ENCODE measurements around the gene ARMC9. TPM values are rescaled to one million over a fixed set of nuclear protein-coding genes. Genes with fewer than 3 reads are reported as not detected.

The ARMC9 gene
- total and polyA plus RNA-seq, 9 donors: 16.7 to 33.5 (median 29.3) TPM

DNA sequence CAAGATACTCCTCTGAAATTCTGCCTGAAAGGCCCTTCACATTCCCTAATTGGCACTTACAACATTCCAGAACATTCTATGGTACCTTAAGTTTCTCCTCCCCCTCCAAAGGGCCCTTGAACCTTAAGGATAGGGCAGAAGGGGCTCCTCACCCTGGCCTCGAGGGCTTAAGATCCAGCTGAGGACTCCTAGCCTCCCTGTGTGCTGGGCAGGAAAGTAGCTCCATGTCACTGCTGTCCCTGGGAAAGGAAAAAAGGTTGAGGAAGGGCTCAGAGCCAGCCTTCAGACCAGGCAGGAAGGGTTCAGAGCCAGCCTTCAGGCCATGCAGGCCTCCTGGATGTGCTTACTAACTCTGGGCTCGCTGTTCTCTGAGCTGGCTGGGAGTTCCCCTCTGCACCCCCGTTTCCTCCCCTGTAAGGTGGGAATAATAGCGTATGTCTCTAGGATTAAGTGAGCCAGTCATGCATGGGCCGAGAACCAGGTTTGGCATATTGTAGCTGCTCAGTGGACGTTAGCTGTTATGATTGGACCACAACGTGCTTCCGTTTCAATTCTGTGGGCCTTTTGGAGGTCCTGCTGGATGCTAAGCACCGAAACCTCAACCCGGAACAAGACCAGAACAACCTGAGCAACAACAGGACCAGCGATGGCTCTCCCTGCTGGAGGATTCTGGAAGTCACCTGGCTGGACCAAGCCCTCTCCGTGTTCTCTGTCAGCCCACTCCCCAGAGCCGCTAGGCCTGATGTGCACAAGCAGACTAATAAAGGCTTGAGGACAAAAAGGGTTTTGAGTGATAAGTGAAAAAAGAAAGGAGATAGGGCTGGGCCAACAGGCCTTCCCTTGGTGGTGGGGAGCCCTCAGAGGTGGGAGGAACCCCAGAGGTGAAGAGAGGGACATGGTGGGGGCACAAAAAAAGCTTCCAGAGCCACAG lies 196.0 kb downstream of the ARMC9 start:
- Histone ChIP-seq H3K9me3 (no peaks in the 10 kb centered on the region), H3K4me1 (ENCODE audit: insufficient read depth) (peaks cover 6% of the 10 kb centered on the region), H3K27ac (no peak overlapping the region), H3K4me3 (no peak overlapping the region), H3K36me3 (no peaks in the 10 kb centered on the region), H3K27me3 (no peaks in the 10 kb centered on the region)
- intact Hi-C loops (cut with DNase I): loop anchor here in 1 of 4 donors (10.0 kb wide), 1 partner anchor 90 kb away; no protein-coding TSS in a partner anchor
- 83 to 87% (median 85%) methylated on average over 13 of the region's 13 CpGs for WGBS, 3 donors
- TF ChIP-seq POLR2A (IDR thresholded peaks at IDR 0.05): no peak
- TF ChIP-seq EP300 (IDR thresholded peaks at IDR 0.05): no peak
- TF ChIP-seq, protein P1, sequence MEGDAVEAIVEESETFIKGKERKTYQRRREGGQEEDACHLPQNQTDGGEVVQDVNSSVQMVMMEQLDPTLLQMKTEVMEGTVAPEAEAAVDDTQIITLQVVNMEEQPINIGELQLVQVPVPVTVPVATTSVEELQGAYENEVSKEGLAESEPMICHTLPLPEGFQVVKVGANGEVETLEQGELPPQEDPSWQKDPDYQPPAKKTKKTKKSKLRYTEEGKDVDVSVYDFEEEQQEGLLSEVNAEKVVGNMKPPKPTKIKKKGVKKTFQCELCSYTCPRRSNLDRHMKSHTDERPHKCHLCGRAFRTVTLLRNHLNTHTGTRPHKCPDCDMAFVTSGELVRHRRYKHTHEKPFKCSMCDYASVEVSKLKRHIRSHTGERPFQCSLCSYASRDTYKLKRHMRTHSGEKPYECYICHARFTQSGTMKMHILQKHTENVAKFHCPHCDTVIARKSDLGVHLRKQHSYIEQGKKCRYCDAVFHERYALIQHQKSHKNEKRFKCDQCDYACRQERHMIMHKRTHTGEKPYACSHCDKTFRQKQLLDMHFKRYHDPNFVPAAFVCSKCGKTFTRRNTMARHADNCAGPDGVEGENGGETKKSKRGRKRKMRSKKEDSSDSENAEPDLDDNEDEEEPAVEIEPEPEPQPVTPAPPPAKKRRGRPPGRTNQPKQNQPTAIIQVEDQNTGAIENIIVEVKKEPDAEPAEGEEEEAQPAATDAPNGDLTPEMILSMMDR (IDR thresholded peaks at IDR 0.05): no peak
- DNase-seq: peak in 1 of 5 donors; percentile 47

DNA sequence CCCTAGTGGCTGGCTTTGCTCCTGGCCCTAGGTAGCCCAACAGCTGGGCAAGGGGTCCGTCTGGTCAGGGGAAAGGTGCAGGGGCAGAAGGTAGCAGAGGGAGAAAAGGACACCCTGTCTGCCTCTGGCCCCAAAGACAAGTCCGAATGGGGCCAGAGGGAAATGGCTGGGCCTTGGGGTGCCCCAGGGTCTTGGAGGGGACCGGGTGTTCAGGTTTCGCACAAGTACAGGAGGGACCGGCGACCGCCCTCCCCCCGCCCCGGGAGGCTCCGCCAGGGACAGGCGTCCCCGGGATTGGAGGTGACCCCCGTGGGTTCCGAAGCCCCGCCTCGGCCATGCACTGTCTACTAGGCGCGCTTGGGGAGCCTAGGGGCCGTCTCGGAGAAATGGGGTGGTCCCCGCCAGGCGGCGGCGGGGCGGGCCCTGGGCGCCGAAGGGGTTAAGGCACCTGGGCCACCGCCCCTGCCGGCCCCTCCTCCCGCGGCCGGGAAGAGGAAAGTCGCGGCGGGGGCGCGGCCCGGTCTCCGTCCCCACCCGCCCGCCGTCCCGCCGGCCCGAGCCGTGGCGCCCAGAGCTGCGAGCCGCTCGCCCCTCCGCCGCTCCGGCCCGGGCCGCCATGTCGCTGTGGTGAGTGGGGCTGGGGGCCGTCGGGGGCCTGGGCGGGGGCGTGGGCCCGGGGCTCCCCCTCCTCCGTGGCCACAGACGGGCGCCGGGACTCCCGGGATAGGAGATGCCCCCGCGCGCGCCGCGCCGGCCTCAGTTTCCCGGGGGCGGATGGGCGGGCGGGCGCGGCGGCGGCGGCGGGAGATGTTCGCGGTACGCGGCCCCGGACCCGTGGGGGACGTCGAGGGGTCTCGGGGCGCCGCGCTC lies 197.0 kb downstream of the ARMC9 start, which contains the start of gene B3GNT7:
Gene B3GNT7 (plus strand): TSS at position 523 of the 870 bp plus-strand sequence. CDS start 94 bp downstream, at position 617.
- Histone ChIP-seq H3K9me3 (no peaks in the 10 kb centered on the region), H3K4me1 (ENCODE audit: insufficient read depth) (peaks cover 13% of the 10 kb centered on the region), H3K27ac (peak within 1 kb of the TSS; percentile 50 to 55), H3K4me3 (peak within 1 kb of the TSS; percentile 40), H3K27me3 (no peaks in the 10 kb centered on the region), H3K36me3 (no peaks in the 10 kb centered on the region)
- WGBS, 3 donors: 3 to 6% (median 4%) methylated on average over 46 to 95 of the region's 95 CpGs
- DNase-seq: peak in 4 of 5 donors; percentile 33 to 68 (median 56)
- TF ChIP-seq EP300 (IDR thresholded peaks at IDR 0.05) (no peak), POLR2A (IDR thresholded peaks at IDR 0.05) (no peak)
- TF ChIP-seq, protein P1 (IDR thresholded peaks at IDR 0.05): no peak
- intact Hi-C loops (cut with DNase I): loop anchor here in 1 of 4 donors (10.0 kb wide), 1 partner anchor 91 kb away; no protein-coding TSS in a partner anchor

DNA sequence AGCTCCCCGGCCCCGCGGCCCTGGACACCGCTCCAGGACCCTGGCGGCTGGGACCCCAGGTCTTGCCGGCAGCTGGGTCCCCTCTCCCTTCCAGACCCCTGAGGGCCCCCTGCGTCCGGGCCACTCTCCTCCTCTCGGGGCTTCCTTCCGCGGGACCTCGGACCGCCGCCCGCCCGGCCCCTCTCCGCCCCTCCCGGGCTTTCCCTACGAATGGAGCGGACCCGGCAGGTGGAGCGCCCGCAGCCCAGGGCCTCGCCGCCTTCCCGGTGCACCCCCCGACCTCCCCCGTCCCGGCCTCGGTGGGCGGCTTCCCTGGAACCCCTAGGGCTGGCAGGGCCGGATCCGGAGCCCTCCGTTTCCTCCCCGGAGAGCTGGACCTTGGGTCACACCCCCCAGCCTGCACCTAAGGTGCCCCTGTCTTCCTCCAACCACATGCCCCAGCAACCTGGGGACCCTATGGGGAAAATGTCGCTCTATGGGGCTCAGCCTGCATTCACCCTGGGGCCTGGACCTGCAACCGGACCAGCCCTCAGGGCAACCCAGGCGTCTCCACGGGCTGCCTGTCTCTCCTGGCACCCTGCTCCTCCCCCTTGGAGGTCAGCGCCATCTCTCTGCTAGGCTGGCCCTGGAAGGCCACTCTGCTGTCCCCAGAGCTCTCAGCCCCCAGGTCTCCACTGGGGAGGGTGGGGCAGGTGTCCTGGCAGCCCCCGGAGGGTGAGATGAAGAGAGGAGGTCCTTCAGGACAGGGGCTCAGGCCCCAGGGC lies 197.8 kb downstream of the ARMC9 start:
- Histone ChIP-seq H3K27ac (peak overlapping the region; percentile 50 to 55), H3K4me3 (peak overlapping the region; percentile 40), H3K36me3 (no peaks in the 10 kb centered on the region), H3K27me3 (no peaks in the 10 kb centered on the region), H3K9me3 (no peaks in the 10 kb centered on the region), H3K4me1 (ENCODE audit: insufficient read depth) (peaks cover 13% of the 10 kb centered on the region)
- TF ChIP-seq, protein P1 (IDR thresholded peaks at IDR 0.05): no peak
- TF ChIP-seq POLR2A (IDR thresholded peaks at IDR 0.05): no peak
- TF ChIP-seq EP300 (IDR thresholded peaks at IDR 0.05): no peak
- DNase-seq: peak in 3 of 5 donors; percentile 37 to 57 (median 56)
- WGBS, 3 donors: 9 to 11% (median 11%) methylated on average over 20 to 41 of the region's 41 CpGs
- intact Hi-C loops (cut with DNase I): loop anchor here in 1 of 4 donors (10.0 kb wide), 1 partner anchor 91 kb away; no protein-coding TSS in a partner anchor

Data from ovary (tissue), 9 donors.